Breast epithelium (tissue), 3 donors: ENCODE measurements around the gene C9orf72.
"Not testable (repeated sequence)": the region's sequence is repeated elsewhere in the genome, so short reads cannot be mapped to it uniquely, and the experiment has no call there.

Source experiments
- CTCF ChIP-seq, 3 donors: fragments of 450-650 bp; IDR thresholded peaks; one replicate each; pipeline ENCODE4 v1.5.1; 2016 to 2017; ENCODE audit warnings: antibody characterized with exemption in 3 of 3, mild to moderate bottlenecking in 3 of 3, moderate library complexity in 3 of 3
- POLR2A ChIP-seq: fragments of 450-650 bp; IDR thresholded peaks from one replicate; pipeline ENCODE4 v1.6.1; 2016; ENCODE audit warnings: antibody characterized with exemption, mild to moderate bottlenecking, moderate library complexity
- POLR2AphosphoS5 ChIP-seq, 3 donors: sonication (generic); formaldehyde crosslinking; IDR thresholded peaks; one replicate each; pipeline ENCODE4 v1.6.1; 2017; ENCODE audit warnings: antibody characterized with exemption in 3 of 3

- TF ChIP-seq CTCF (IDR thresholded peaks at IDR 0.05); POLR2A; POLR2AphosphoS5 (IDR thresholded peaks at IDR 0.05): not testable (repeated sequence)
These were observed 38.8 kb upstream of the C9orf72 start for GRCh38 chr9:27612036-27612435.
